Measurements from ENCODE around the gene DACH1.

Gene DACH1

DNA sequence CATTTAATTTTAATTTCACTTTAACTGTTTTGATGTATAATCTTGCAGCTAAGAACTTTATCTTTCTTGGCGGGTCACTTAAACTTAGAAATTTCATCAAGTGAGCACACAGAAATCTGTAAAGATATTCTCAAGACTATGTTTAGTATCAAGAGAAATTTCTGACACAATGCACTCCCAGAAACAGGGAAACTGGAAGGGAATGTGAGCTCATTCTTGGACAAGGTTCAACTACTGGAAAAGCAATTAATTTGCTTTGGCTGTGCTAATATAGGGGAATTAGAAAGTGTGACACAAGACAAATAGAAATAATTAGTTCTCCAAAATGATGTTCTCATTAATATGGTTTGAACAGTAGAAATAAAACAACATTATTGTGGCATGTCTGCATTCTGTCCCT is 402.3 kb downstream of the DACH1 start:
- no peak for DNase-seq

DNA sequence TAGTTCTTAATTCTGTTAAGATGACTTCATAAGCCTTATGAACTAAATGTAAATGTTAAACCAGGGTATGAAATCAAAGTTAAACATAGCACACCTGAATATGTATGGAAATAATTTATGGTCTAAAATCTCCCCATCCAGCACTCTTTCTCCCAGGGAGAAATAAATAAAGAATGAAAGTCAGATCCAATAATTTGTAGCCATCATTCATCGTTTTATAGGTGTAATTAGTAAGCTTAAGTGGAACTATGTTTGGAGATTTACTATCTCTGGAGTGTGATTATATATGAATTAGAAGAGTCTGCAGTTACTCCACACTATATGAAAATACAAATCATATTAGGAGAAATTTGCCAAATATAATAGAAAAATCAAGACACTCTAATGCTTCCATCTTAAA is 405.1 kb downstream of the DACH1 start:
- no peak for DNase-seq

DNA sequence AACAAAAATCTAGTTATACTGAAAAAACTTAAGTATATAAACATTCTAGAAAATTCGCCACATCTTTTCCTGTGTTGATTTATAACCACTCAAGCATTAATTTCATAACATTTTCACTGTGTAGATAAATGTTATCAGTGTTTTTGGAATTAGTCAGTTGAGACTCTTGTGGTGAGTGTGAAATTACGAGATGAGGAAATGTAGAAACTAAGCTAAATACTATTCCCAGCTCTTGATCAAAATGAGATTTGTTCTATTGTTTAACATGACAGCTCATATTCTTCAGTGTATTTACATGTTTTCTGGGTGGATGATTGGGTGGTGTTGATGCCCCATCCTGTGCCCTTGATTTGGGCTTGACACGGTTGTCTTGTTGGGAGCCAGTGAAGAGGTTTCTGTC is 406.8 kb downstream of the DACH1 start:
- no peak for DNase-seq

DNA sequence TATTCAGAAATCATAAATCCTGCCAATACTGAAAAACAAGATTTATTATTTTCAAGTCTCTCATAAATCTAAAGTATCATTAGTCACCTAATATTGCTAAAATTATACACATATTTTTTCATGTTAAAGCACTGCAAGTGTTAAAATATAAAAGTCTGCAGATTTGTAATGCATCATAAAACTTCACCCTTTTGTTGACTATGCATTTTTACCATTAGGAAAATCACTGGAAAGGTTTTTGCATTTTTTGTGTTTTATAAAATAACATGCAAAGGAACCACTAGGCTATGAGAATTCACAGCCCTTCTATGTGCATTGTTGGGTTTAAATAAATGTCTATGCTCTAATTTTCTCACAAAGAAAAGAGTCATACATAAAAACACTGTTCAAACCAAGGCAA is 407.3 kb downstream of the DACH1 start:
- no peak for DNase-seq

DNA sequence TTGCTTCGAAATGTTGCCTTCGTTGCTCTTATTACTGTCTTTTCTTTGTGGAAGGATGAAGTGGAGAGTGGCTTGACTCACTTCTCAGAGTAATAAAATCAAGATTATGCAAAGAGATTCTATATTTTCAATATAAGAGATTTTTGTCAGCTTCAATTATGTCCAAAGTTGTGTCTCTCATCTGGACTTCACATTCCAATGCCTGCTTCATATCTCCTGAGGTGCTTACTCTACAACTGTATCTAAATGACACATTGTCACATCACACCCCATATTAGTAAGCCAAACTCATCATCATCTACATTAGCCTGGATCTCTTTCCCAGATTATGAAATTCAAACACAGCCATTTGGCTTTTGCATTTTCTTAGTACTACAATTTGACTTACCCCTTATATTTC is 409.4 kb downstream of the DACH1 start:
- no peak for DNase-seq

DNA sequence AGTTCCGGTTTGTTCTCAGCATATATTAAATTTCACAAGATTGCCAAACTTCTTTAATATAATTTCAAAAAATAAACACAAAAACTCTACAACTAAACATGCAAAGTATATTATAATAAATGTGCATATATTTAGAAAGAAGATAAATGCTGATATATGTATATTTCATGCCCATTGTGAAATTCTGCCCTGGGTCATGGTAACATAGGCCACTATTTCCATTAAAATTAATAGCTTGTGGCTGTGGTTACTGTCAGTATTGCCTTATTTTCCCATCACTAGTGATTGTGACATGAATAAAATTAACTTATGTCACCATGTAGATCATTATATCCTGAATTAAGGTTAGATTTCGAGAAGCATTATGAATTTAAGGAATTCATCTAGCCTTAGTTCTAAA is 410.9 kb downstream of the DACH1 start:
- no peak for DNase-seq

DNA sequence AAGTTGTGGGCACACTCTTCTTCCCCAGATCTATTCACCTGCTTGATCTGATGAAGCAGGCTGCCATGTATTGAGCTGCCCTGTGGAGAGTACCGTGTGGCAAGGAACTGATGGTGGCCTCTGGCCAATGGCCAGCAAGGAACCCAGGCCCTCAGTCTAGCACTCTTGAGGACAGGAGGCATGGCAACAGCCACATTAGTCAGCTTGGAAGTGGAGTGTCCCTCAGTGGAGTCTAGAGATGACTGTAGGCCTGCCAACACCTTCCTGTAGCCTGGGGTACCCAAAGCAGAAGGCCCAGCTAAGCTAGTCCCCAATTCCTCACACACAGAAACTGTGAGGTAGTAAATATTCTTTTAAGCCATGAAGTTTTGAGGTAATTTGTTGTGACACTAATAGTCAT is 412.5 kb downstream of the DACH1 start:
- no peak for DNase-seq

DNA sequence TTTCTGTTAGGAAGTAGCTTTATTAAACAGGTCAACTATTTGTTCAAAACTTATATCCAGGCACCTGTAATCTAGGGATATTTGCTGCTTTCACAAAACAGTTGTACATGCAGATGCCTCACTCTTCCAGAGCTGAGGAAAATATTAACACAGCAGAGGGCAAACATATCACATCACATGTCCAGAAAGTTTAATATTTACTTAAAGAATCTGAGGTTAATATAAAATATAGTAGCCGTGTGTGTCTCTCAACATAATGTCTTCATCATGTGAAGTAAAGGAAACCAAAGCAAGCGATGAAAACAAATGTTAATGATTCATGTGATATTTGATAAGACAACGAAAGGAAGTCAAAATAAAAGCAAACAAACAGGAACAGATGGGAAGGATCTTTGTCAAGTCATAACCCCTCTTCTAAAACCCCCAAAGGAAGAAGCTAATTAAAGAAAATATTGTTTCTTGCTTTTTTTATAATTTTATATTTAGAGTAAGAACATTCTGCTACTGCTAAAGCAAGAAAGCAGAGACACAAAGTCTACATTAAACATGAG is 418.8 kb downstream of the DACH1 start:
- no peak for DNase-seq

DNA sequence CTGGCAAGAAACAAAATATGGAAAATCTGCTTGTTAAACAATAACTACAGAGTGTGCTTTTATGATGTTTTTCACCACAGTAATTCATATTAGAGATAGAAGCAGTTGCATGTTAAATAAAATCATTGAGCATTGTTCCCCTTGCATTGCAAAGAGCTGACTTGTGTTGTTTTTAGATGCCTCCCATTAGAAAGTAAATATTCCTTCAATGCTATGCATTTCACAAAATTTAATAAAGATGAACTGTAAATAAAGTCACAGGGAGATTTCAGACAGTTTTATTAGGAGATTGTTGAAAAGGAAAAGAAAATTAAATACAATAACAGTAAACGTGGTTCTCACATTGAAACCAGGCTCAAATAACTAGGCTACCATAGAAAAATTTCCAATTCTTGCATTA is 429.3 kb downstream of the DACH1 start:
- no peak for DNase-seq

DNA sequence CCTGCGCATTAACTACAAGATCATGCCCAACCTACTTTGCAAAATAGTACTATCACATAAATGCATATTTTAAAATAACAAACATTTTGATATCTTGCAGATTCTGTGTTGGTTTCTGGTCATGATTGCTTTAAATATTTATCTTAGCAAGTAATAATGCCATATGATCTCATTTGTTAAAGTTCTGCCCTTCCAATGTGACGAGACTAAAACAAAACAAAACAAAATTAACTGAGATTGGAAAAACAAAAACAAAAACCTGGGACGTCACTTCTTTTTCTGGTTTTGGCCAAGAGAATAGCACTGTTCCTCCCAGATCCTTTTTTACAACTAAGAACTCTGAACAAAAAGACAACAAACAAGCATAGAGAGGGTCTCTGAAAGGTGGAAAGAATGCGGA is 436.3 kb downstream of the DACH1 start:
- DNase-seq: no peak

DNA sequence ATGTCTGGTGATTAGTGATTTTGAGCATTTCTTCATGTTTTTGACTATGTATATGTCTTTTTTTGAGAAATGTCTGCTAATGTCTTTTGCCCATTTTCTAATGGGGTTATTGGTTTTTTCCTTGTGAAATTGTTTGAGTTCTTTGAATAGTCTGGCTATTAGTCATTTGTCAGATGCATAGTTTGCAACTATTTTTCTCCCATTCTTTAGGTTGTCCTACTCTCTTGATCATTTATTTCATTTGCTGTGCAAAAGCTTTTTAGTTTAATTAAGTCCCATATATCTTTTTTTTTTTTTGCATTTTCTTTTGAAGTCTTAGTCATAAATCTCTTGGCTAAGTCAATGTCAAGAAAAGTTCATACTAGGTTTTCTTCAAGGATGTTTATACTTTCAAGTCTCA is 449.8 kb downstream of the DACH1 start:
- DNase-seq: no peak

DNA sequence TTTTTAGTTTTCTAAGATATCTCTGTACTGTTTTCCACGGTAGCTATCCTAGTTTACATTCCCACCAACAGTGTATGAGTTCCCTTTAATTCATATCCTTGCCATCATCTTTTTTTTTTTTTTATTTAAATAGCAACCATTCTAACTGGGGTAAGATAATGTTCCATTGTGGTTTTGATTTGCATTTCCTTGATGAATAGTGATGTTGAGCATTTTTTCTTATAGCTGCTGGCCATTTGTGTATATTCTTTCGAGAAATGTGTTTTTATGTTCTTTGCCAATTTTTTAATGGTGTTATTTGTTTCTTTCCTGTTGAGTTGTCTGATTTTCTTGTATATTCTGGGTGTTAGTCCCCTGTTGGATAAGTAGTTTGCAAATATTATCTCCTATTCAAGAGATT is 454.8 kb downstream of the DACH1 start:
- DNase-seq: no peak

DNA sequence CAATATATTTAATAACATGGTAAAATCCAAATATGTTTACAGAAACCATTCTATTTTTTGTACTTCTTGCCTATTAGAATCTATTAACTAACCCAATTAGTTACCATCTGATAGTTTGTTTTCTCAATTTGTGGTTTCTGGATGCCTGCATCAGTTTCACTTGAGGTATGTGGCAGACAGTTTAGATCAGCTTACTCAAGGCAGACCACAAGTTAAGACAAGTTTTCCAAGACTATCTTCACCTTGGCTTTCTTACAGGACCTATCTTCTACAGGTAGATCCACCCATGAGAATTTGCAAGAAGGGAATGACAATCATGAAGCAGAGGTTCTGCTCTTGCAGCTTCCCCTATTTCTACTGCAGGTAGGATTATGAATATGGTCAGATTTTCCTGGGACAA is 458.6 kb downstream of the DACH1 start:
- DNase-seq: no peak

DNA sequence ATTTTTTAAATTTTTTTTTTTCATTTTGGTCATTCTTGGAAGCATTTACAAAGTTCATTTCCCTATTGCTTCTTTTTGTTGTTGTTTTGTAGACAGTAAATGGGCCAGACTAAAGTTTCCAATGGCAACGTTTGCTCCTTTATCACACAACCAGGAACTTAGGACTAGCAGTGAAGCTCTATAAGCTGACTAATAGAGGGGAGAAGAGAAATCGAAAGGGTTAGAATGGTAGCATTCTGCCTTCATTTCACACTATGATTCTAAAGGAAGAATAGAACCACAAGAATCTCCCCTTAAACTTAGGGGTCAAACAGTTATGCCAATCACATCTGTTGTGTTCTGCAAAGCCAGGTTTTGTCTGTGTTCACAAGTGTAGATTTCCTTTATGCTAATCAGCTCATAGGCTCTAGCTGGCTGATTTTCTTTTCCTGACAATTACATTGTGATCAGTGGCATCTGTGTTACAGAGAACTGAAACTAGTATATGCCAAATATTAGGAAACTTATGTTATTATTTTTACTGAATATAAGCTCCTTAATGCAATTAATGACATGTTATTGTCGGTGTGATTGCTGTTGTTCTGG is 467.3 kb downstream of the DACH1 start:
- no peak for DNase-seq

DNA sequence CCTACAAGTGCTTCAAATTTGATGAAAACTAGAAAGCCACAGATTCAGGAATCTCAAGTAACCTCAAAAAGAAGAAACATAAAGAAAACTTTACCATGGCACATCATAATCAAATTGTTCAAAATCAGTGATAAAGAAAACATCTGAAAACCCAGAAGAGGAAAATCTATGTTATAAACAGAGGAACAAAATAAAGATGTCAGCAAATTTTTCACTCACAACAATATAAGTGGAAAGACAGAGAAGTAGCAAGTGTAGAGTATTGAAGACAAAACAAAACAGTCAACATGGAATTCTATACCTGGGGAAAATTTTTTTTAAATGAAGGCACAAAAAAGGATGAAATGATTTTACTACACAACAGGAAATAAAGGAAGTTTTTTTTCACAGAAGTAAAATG is 470.9 kb downstream of the DACH1 start:
- no peak for DNase-seq

DNA sequence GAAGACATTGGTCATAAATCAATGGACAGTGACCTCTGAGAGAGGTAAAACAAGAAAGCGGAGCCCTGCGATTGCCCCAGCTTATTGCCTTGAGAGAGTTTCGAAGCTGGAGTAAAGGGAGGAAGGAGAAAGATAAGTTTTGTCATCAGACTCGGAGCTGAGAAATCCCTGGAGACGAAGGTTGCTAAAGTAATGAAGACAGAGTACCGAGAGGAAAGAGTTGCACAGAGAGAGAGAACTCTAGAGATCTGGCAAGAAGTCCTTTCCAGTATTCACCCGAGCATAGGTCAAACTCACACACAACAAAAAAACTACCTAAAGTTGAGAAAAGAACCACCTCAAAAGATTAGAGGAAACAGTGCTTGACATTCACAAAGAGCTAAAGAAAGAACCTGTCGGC is 472.0 kb downstream of the DACH1 start:
- DNase-seq: no peak

DNA sequence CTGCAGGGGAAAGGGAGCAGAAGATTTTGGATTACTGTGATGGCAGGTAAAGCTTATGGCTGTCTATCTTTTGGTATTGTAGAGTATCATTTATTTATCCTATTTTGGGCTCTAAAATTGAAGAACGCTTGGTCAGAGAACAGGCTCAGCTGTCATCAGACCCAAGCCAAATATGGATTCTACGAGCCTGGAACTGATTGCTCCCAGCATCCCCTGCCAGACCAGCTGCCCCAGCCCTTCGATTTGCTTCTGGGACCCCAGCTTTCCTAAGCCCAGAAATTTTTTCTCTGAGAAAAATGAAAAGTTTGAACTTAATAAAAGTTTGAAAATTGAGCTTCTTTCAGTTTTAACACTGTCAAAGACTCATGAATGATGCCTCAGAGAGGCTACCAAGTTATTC is 472.8 kb downstream of the DACH1 start:
- no peak for DNase-seq

Data from islet precursor cell (in vitro differentiated cells).